Smooth muscle cell (in vitro differentiated cells): ENCODE measurements around the gene WDR4. TPM values are rescaled to one million over a fixed set of nuclear protein-coding genes. Genes with fewer than 3 reads are reported as not detected.

Experiments used
- DNase-seq: peaks from one replicate; lab custom pipeline; 2025; ENCODE audit not compliant: unreplicated experiment; lab: John Stamatoyannopoulos, UW
- H2AFZ ChIP-seq: fragments of 200-600 bp; sonication (generic); 2 replicates; pipeline ENCODE4 v1.6.0; 2016; ENCODE audit warnings: antibody characterized with exemption, low read depth, mild to moderate bottlenecking
- H3F3A ChIP-seq: fragments of 200-600 bp; sonication (generic); 2 replicates; pipeline ENCODE4 v1.6.0; 2017; ENCODE audit warnings: antibody characterized with exemption, low read depth
- H3K27ac ChIP-seq: fragments of 200-600 bp; sonication (generic); 2 replicates; pipeline ENCODE4 v1.5.1; 2016; ENCODE audit warnings: low read depth, mild to moderate bottlenecking
- H3K27me3 ChIP-seq: fragments of 200-600 bp; sonication (generic); 2 replicates; pipeline ENCODE4 v1.6.1; 2016; ENCODE audit warnings: low read depth, mild to moderate bottlenecking
- H3K36me3 ChIP-seq: fragments of 200-600 bp; sonication (generic); 2 replicates; pipeline ENCODE4 v1.5.1; 2016; ENCODE audit warnings: low read depth
- H3K4me1 ChIP-seq: fragments of 200-600 bp; sonication (generic); 2 replicates; pipeline ENCODE4 v1.5.1; 2016; ENCODE audit warnings: low read depth
- H3K4me2 ChIP-seq: fragments of 200-600 bp; sonication (generic); 2 replicates; pipeline ENCODE4 v1.6.0; 2016; ENCODE audit warnings: mild to moderate bottlenecking
- H3K4me3 ChIP-seq: fragments of 200-600 bp; sonication (generic); 2 replicates; pipeline ENCODE4 v1.5.1; 2016; ENCODE audit warnings: mild to moderate bottlenecking
- H3K79me2 ChIP-seq: fragments of 200-600 bp; sonication (generic); 2 replicates; pipeline ENCODE4 v1.6.0; 2016; ENCODE audit warnings: low read depth, mild to moderate bottlenecking
- H3K9ac ChIP-seq: fragments of 200-600 bp; sonication (generic); 2 replicates; pipeline ENCODE4 v1.6.0; 2016; ENCODE audit warnings: low read depth
- H3K9me3 ChIP-seq: fragments of 200-600 bp; sonication (generic); replicated peaks from 2 replicates; pipeline ENCODE4 v1.5.1; 2016; ENCODE audit warnings: low read depth
- H4K20me1 ChIP-seq: fragments of 200-600 bp; sonication (generic); 2 replicates; pipeline ENCODE4 v1.6.0; 2016; ENCODE audit warnings: low read depth
- CTCF ChIP-seq: fragments of 200-600 bp; sonication (generic); IDR thresholded peaks from 2 replicates; pipeline ENCODE4 v1.5.1; 2017; ENCODE audit warnings: borderline replicate concordance, mild to moderate bottlenecking, antibody characterized with exemption; ENCODE audit not compliant: insufficient read depth, poor library complexity, severe bottlenecking
- WGBS: methylation state at CpG from one replicate; pipeline ENCODE4 v1.1.7; 2016; ENCODE audit warnings: low lambda C conversion rate; 5-methylcytosine and 5-hydroxymethylcytosine counted together
- polyA plus RNA-seq: library from polyadenylated mRNA; unstranded; fragments of >200 nt; fragmentation: Nextera tagmentation; extraction: Ambion mirVana; gene quantifications from 2 replicates; pipeline ENCODE4 v1.2.1, GENCODE V29; 2016
- total RNA-seq: library from RNA; depleted of rRNA; stranded (reverse); fragments of >200 nt; gene quantifications from 2 replicates; pipeline ENCODE4 v1.2.3, GENCODE V29; 2014

WDR4 gene
- total and polyA plus RNA-seq, 2 experiments from 2014 or later = 5.1 TPM

DNA sequence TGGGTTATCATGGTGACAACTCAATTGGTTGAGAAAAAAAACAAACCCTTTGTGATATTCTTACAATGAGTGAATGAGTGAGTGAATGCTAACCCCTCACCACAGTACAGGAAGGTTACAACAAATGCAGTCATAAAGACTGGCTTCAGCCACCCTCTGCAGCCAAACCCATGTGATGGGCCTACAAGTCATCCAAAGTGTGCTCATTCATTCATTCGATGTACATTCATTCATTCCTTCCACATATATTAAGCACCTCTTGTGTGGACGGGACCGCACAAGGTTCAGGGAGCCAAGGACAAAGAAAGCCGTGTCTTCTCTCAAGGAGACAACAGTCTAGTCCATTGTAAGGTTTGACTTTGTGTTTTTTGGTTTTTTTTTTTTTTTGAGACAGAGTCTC is 49.4 kb downstream of the WDR4 start:
- TF ChIP-seq CTCF = no peak
- WGBS = 97% methylated on average over 4 of the region's 4 CpGs
- Histone ChIP-seq H3K9me3 (no peaks in the 10 kb centered on the region), H3K4me2 (no peak overlapping the region), H3K36me3 (no peaks in the 10 kb centered on the region), H4K20me1 (no peaks in the 10 kb centered on the region), H3K4me1 (peaks cover 4% of the 10 kb centered on the region), H3K4me3 (no peak overlapping the region), H3K27ac (no peak overlapping the region), H2AFZ (no peak overlapping the region), H3F3A (no peaks in the 10 kb centered on the region), H3K9ac (no peak overlapping the region), H3K79me2 (no peaks in the 10 kb centered on the region), H3K27me3 (no peaks in the 10 kb centered on the region)
- DNase-seq = no peak

- no peak overlapping the region for H3K9ac ChIP-seq
- 90% methylated on average over 9 of the region's 9 CpGs for WGBS
- no peaks in the 10 kb centered on the region for H3K27me3 ChIP-seq
- no peak overlapping the region for H3K27ac ChIP-seq
- no peak overlapping the region for H3K4me3 ChIP-seq
- H3K9me3 ChIP-seq = no peaks in the 10 kb centered on the region
- H4K20me1 ChIP-seq = no peaks in the 10 kb centered on the region
- H2AFZ ChIP-seq = no peak overlapping the region
- no peak for DNase-seq
- H3K79me2 ChIP-seq = no peaks in the 10 kb centered on the region
- no peaks in the 10 kb centered on the region for H3F3A ChIP-seq
- TF ChIP-seq CTCF = no peak
- peaks cover 4% of the 10 kb centered on the region for H3K4me1 ChIP-seq
- no peak overlapping the region for H3K4me2 ChIP-seq
- H3K36me3 ChIP-seq = no peaks in the 10 kb centered on the region
Measured at GRCh38 chr21:42829417-42829816, 49.9 kb downstream of the WDR4 start.

DNA sequence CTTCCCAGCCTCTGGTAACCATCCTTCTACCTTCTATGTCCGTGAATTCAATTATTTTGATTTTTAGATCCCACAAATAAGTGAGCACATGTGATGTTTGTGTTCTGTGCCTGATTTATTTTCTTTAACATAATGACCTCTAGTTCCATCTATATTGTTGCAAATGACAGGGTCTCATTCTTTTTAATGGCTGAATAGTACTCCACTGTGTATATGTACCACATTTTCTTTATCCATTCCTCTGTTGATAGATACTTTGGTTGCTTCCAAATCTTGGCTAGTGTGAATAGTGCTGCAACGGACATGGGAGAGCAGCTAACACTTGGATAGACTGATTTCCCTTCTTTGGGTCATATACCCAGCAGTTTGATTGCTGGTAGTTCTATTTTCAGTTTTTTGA is 51.8 kb downstream of the WDR4 start:
- Histone ChIP-seq H3K27me3 (no peaks in the 10 kb centered on the region), H3K4me3 (no peak overlapping the region), H3K9me3 (no peaks in the 10 kb centered on the region), H3K79me2 (no peaks in the 10 kb centered on the region), H3K4me2 (no peak overlapping the region), H3K4me1 (no peaks in the 10 kb centered on the region), H3K9ac (no peak overlapping the region), H3F3A (no peaks in the 10 kb centered on the region), H2AFZ (no peak overlapping the region), H3K36me3 (no peaks in the 10 kb centered on the region), H4K20me1 (no peaks in the 10 kb centered on the region), H3K27ac (no peak overlapping the region)
- WGBS = 74% methylated on average over 2 of the region's 2 CpGs
- no peak for TF ChIP-seq CTCF
- DNase-seq = no peak

GRCh38 chr21:42820616-42821465 is 58.5 kb downstream of the WDR4 start:
- no peaks in the 10 kb centered on the region for H4K20me1 ChIP-seq
- H2AFZ ChIP-seq = no peak overlapping the region
- H3K9me3 ChIP-seq = no peaks in the 10 kb centered on the region
- H3K4me2 ChIP-seq = no peak overlapping the region
- no peaks in the 10 kb centered on the region for H3K4me1 ChIP-seq
- 84% methylated on average over 8 of the region's 8 CpGs for WGBS
- no peak for DNase-seq
- no peaks in the 10 kb centered on the region for H3F3A ChIP-seq
- no peak for TF ChIP-seq CTCF
- H3K9ac ChIP-seq = no peak overlapping the region
- H3K27me3 ChIP-seq = no peaks in the 10 kb centered on the region
- no peaks in the 10 kb centered on the region for H3K79me2 ChIP-seq
- no peak overlapping the region for H3K4me3 ChIP-seq
- no peaks in the 10 kb centered on the region for H3K36me3 ChIP-seq
- H3K27ac ChIP-seq = no peak overlapping the region
